ENCODE measurements around the gene ZNF423. TPM values are rescaled to one million over a fixed set of nuclear protein-coding genes. Genes with fewer than 3 reads are reported as not detected.

The ZNF423 gene
- total RNA-seq, 1 experiment from 2014 or later: 0.49 TPM

DNA sequence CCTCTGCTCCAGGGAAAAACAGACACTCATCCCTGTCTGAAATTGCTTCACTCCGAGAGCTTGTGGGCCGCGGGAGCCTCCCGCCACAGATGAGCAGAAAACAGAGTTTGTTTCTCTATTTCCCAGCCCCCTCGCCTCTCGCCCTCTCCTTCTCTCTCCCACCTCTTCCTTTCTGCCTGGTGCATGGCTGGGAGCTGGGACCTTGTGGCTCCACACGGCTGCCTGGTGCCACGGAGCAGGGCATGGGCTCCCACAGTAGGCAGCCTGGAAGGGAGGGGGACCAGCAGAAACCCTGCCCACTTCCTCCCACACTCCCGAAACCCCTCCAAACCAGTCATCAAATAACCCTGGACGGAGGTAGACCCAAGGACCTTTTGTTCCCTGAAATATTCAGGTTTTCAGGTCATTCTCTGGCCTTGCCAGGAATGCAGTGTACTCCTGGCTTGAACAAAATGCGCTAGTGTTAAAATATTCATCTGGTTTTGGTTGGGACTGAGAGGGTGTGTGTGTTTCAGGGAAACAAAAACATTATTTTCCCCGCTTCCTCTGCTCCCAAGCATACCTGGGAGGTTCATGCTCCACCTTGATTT is 277.4 kb downstream of the ZNF423 start:
- Histone ChIP-seq H3K4me3 (ENCODE audit: low read depth in 2 of 2, low read length in 2 of 2) (no peak overlapping the region), H3K9me3 (ENCODE audit: control insufficient read depth, insufficient read depth, low read depth, low read length) (no peaks in the 10 kb centered on the region), H3K4me1 (ENCODE audit: control insufficient read depth, insufficient read depth, low read length) (no peaks in the 10 kb centered on the region), H3K36me3 (ENCODE audit: control insufficient read depth, insufficient read depth, low read length) (no peaks in the 10 kb centered on the region), H3K27me3 (ENCODE audit: control insufficient read depth, insufficient read depth, low read length) (no peaks in the 10 kb centered on the region; the same call in 1 of the 2 replicates), H3K27ac (ENCODE audit: low read length) (no peak overlapping the region)
- CTCF ChIA-PET: no interaction called here
- POLR2A ChIA-PET: no interaction called here
- DNase-seq (ENCODE audit: low read depth, low spot score): no peak
- intact Hi-C loops (cut with micrococcal nuclease; ENCODE audit: unreplicated experiment) (no loop called here), in situ Hi-C loops (cut with HindIII; ENCODE audit: low pct_unique_long_range_greater_than_20kb, low sequenced_read_pairs) (no loop called here)
- BruUV-seq (replicated peaks): no TSS peak
- no peak for ATAC-seq
- TF ChIP-seq POLR2AphosphoS5 (IDR thresholded peaks at IDR 0.05; ENCODE audit: low read depth, low read length) (no peak), REST (IDR thresholded peaks at IDR 0.05; ENCODE audit: insufficient read depth in 1 of 2, low read depth in 2 of 2, low read length in 1 of 2) (no peak), TCF7L2 (IDR thresholded peaks at IDR 0.05; ENCODE audit: low read depth, low read length) (no peak), SIN3A (IDR thresholded peaks at IDR 0.05; ENCODE audit: borderline replicate concordance, insufficient read depth, low read depth, low read length) (no peak), CTCF (IDR thresholded peaks at IDR 0.05) (no peak)

DNA sequence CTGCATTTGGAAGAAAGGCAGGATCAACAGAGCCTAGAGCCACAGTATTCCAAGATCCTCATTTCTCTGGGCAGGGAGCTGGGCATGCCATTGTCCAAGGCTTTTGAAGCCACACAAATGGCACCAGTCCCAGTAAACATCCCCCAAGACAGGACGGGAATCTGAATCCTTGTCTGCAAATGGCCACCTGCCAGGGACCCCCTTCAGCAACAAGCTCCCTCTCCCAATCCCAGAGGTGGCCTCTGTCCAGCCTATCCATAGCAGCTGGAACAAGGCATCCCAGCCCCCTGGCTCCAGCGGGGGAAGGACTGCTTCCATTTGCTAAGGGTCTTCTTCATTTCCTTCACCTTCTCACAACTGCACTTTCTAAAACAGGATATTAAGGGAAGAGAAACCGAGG is 277.9 kb downstream of the ZNF423 start:
- H3K27ac ChIP-seq (ENCODE audit: low read length): no peak overlapping the region
- in situ Hi-C loops (cut with HindIII; ENCODE audit: low pct_unique_long_range_greater_than_20kb, low sequenced_read_pairs) (no loop called here), intact Hi-C loops (cut with micrococcal nuclease; ENCODE audit: unreplicated experiment) (no loop called here)
- no peak overlapping the region for H3K4me3 ChIP-seq (ENCODE audit: low read depth in 2 of 2, low read length in 2 of 2)
- BruUV-seq (replicated peaks): no TSS peak
- CTCF ChIA-PET: no interaction called here
- no peaks in the 10 kb centered on the region; the same call in 1 of the 2 replicates for H3K27me3 ChIP-seq (ENCODE audit: control insufficient read depth, insufficient read depth, low read length)
- H3K36me3 ChIP-seq (ENCODE audit: control insufficient read depth, insufficient read depth, low read length): no peaks in the 10 kb centered on the region
- H3K9me3 ChIP-seq (ENCODE audit: control insufficient read depth, insufficient read depth, low read depth, low read length): no peaks in the 10 kb centered on the region
- H3K4me1 ChIP-seq (ENCODE audit: control insufficient read depth, insufficient read depth, low read length): no peaks in the 10 kb centered on the region
- TF ChIP-seq TCF7L2 (IDR thresholded peaks at IDR 0.05; ENCODE audit: low read depth, low read length) (no peak), REST (IDR thresholded peaks at IDR 0.05; ENCODE audit: insufficient read depth in 1 of 2, low read depth in 2 of 2, low read length in 1 of 2) (no peak), SIN3A (IDR thresholded peaks at IDR 0.05; ENCODE audit: borderline replicate concordance, insufficient read depth, low read depth, low read length) (no peak), CTCF (IDR thresholded peaks at IDR 0.05) (no peak), POLR2AphosphoS5 (IDR thresholded peaks at IDR 0.05; ENCODE audit: low read depth, low read length) (no peak)
- POLR2A ChIA-PET: no interaction called here
- ATAC-seq (no peak), DNase-seq (ENCODE audit: low read depth, low spot score) (no peak)
